GM18519 (cell line): ENCODE data around the gene VEGFD.

Experiments used
- ATAC-seq: cut with Tn5 transposase; IDR thresholded peaks from one replicate; pipeline ENCODE4 v1.9.1; 2021; ENCODE audit warnings: mild to moderate bottlenecking, moderate library complexity; ENCODE audit not compliant: unreplicated experiment, low FRiP score

VEGFD gene

DNA sequence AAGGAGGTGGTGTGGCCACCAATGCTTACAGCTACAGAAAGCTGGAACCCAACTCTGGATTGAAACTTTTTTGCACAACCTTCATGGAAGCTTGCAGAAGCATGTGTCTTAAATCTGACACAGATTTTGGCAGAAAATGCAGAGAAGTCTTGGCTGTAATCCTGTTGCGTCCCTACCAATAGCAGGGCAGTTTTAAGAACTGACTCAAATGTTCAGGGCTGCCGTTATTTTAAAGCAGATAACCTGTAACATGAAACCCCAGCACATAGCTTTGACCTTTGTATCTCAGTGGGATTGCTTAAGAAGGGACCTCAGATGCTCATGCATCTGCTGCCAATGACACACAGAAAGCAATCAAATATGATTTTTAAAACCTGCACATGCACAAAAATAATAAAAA, at the start of gene VEGFD:
Gene VEGFD (minus strand): TSS at position 110 of the 400 bp plus-strand sequence. CDS start 467 bp downstream, outside the sequence.
- no peak for ATAC-seq

GRCh38 chrX:15430584-15430983, 46.4 kb upstream of the VEGFD start:
- ATAC-seq: no peak

DNA sequence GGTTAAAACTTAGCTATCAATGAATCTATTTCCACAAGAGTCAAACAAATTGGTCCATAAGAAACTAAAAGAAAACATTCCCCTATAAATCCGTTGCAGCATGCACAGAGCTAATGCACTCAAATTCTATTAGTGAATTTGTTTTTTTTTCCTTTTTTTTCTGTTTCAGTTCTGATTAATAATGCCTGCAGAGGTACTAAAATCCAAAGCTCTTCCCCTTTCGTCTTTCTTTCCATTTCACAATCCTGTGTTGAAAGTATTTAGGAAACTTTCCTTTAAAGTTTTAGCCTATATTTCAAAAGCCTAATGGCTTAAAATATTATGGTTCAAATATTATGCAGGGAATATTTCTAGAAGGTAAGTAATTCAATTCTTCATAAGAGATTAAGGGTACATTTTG, 45.9 kb upstream of the VEGFD start:
- ATAC-seq: no peak

DNA sequence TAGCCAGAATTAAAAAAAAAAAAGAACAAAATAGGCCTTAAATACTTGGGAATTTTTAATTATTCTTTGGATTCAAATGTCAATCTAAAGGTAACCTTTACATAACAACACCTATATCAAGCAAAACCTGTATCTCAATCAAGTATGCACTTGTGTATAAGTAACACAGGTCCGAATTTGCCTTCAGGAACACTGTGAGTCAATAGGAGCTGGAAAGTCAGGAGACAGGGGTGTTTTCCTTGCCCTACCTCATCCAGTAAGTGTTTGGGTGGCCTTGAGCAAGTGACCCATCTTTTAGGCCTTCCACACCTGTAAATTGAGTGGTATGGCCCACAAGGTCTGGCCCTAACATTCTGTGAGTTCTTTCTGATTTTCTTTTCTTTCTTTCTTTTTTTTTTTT, 40.8 kb upstream of the VEGFD start:
- no peak for ATAC-seq

DNA sequence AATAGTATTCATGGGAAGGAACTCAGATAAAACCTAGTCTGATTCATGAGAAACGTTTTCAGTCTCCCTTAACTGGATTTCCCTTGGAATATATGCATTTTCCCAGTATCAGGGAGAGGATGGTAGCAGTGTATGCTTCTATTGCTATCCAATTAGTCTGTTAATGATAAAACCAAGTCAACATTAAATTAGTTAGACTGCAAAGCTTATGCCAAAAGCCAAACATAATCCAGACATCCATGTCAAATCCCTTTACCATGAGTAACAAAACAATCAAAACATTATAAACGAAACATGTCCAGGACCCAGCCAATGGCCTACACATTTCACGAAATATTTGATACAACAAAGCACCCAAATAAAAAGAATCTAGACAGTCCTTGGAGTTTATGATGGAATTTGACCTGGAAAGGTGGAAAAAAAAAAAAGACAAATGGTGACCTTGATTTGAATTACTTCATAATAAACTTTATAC, 34.5 kb upstream of the VEGFD start:
- no peak for ATAC-seq

- no peak for ATAC-seq
Observed at GRCh38 chrX:15418041-15418706, 34.0 kb upstream of the VEGFD start.

- no peak for ATAC-seq
Observed at GRCh38 chrX:15416133-15416993, 32.1 kb upstream of the VEGFD start.

GRCh38 chrX:15413101-15413500, 28.9 kb upstream of the VEGFD start:
- ATAC-seq: no peak

- no peak for ATAC-seq
Observed at GRCh38 chrX:15410947-15411346, 26.7 kb upstream of the VEGFD start.

GRCh38 chrX:15410430-15410829, 26.2 kb upstream of the VEGFD start:
- no peak for ATAC-seq

- ATAC-seq: no peak
Observed at GRCh38 chrX:15405846-15406245, 21.6 kb upstream of the VEGFD start.

GRCh38 chrX:15404401-15405096, 20.3 kb upstream of the VEGFD start:
- ATAC-seq: no peak

DNA sequence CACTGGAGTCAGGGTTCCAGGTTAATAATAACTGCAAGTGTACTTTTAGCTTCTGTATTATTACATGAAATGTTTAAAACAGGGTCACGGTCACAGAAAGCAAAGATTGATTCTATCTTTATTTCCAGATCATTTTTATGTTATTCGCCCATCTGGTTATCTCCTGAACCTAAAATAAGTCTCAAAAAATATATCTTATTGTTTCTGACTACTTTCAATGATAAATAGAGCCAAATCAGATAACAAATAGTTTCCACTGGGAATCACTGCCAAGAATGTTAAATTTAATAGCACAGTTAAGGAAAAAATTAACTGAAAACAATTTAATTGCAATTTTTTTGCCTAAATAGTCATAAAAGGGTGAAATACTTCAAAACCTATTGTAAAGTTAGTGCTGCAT, 17.2 kb upstream of the VEGFD start:
- ATAC-seq: no peak

- no peak for ATAC-seq
Observed at GRCh38 chrX:15399962-15400391, 15.8 kb upstream of the VEGFD start.

- no peak for ATAC-seq
Observed at GRCh38 chrX:15398874-15399273, 14.7 kb upstream of the VEGFD start.

DNA sequence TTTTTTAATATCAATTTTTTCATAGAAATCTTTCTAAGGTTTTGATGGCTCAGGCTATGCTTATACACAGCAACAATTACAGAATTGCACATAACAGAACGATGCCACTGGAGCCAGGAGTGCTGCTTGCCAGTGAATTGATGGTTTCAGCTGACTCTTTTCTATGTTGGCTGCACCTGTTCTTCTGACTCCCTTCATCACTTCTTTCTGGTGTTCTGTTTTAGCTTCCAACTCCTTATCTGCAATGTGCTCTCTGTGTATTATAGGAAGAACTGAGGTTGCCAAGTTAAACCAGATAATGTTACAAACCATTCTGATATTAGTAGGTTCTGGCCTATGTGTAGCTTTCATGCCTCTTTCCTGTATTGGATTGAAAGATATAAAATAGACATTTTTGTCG, 11.6 kb upstream of the VEGFD start:
- ATAC-seq: no peak

DNA sequence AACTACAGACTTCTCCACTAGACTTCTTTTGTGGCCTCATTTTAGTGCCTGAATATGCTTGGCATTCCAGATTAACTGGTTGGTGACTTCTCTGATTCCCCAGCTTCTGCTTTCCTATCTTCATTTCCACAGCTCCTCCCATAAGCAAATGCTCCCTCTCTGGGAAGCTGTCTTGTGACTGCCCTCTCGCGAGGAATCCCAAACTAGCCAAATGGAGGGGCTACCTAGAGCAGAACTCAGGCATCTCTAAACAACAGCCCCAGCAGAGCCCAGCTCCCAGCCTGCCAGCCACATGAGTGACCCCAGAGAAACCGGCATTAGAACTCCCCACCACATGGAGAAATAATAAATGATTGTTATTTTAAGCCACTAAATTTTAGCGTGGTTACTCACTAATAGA, 7.6 kb upstream of the VEGFD start:
- ATAC-seq: no peak

DNA sequence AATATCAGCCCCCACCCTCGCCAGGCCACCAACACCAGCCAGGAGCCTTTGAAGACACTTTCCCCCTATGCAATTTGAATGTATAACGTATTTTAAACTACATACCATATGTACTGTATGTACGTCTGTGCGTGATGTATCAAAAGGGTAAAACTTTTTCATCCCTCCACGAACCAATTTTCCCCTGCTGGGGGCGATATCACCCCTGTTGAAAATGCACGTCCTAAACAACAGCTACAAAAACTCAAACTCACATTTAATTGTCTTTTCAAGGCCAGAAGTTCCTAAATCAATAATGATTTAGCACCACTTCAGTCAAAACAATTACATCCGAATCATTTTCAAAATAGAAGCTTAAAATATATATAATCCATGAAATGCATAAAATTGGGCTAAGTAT, 1.4 kb downstream of the VEGFD start:
- ATAC-seq: no peak

- no peak for ATAC-seq
Observed at GRCh38 chrX:15376956-15377355, 7.3 kb downstream of the VEGFD start.

GRCh38 chrX:15373976-15374375, 10.2 kb downstream of the VEGFD start:
- no peak for ATAC-seq
